Hematopoietic multipotent progenitor cell treated with erythropoietin and hydrocortisone succinate and interleukin-3 and kit ligand, for 6 days (in vitro differentiated cells): Measurements from ENCODE around the gene PKP3.

Experiments used
- DNase-seq: peaks from one replicate; pipeline ENCODE4 v3.0.0-alpha.2; 2015

The PKP3 gene

DNA sequence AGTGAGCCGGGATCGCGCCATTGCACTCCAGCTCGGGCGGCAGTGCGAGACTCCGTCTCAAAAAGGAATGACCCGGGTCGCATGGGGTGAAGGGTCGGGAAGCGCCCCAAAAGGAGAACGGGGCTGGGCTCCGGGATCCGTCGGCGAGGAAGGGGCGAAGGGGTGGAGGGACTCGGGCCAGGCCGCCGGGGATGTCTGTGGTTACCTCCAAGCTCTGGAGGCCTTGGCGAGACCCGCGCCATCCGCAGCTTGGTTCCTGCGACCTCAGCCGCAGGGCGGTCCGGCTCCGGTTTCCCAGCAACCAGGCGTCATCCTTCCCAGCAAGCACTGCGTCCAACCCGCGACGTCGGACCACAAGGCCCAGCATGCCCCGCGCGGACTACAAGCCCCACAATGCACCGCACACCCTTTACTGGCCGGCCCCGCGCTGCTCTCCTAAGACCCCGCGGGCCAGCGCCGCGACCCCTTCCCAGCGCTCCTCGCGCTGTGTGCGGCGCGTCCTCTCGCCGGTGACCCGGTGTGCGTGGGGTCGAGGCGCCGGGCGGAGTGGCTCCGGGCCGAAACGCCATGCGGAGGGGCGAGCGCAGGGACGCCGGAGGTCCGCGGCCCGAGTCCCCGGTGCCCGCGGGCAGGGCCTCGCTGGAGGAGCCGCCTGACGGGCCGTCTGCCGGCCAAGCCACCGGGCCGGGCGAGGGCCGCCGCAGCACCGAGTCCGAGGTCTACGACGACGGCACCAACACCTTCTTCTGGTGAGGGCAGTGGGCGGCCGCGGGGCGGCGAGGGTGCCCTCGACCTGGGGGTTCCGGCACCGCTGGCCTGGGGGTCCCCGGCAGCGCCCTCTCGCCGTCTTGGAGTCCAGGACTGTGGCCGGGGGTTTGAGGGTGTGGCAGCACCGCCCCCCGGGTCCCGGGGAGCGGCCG lies 56.1 kb downstream of the PKP3 start, which contains the start of gene PTDSS2:
TSS of gene PTDSS2 (plus strand) at position 391 of the 920 bp plus-strand sequence. CDS start at position 568, 177 bp downstream.
- DNase-seq, result peak; percentile 98

GRCh38 chr11:450809-451451 lies 56.9 kb downstream of the PKP3 start:
- DNase-seq, result peak; percentile 89

DNA sequence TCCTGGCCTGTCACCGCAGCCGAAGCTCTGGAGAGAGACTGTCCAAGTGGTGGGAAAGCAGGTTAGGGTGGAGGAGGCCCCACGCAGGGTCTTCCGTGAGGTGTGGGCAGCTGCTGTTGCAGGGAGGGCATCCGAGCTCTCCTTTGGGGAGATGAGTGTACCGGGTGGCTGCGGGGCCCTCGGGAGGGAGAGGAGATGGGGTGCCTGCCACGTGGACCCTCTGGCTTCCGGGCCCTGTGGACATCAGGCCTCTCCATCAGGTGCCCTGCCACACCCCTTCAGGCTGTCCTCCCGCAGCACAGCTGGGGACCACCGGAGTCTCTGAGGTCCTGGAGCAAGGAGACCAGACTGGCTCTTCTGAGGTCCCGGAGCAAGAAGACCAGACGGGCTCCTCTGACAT lies 57.7 kb downstream of the PKP3 start:
- DNase-seq, result no peak

DNA sequence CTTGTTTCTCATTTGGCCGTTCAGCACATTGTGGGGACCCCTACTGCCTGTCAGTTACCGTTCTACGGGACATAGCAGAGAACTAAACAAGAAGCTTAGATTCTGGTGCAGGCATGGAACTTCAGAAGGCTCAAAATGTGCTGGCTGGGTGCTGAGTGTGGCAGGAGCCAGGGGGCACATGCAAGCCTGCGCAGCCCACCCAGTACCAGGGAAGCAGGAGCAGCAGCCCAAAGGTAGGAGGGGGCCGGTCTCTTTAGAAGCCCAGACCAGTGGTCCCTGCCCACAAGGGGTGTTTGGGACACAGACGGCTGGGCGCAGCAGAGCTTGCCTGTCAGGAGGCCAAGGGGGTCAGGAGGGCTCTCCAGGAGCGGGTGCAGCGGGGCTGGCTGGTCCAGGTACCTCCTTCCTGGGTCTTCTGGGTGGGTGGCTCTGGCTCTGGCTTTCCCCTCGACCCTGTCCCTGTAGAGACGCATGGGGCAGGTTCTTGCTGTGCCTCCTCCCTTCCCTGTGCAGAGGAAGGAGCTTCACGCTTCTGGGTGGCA lies 58.3 kb downstream of the PKP3 start:
- no peak for DNase-seq

- DNase-seq, result no peak
Observed at GRCh38 chr11:452916-453527, 59.0 kb downstream of the PKP3 start.

DNA sequence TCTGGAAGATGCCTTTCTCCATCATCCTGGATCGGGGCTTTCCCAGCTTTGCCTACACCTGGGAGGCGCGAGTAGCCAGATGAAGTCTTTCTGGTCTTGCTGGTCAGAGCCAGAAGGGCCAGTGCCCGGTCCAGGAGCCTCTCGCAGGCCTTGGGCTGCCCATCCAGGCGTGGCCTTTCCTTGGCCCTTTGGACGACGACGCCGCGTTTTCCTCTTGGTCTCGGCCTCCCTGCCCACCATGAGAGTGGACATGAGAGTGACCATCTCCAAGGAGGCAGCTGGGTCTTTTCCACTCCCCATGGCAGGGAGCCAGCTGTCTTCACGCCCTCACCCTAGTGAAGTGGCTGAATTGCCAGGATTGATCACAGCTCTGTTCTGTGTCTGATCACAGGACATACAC lies 59.6 kb downstream of the PKP3 start:
- no peak for DNase-seq

GRCh38 chr11:454043-454442 lies 60.0 kb downstream of the PKP3 start:
- DNase-seq, result no peak
